GM18520 (cell line): ENCODE measurements around the gene MCF2L.

Experiments
- ATAC-seq: cut with Tn5 transposase; IDR thresholded peaks from one replicate; pipeline ENCODE4 v1.9.1; 2021; ENCODE audit not compliant: unreplicated experiment

Gene MCF2L

GRCh38 chr13:112997188-112998130 lies 28.4 kb downstream of the MCF2L start:
- ATAC-seq: no peak

DNA sequence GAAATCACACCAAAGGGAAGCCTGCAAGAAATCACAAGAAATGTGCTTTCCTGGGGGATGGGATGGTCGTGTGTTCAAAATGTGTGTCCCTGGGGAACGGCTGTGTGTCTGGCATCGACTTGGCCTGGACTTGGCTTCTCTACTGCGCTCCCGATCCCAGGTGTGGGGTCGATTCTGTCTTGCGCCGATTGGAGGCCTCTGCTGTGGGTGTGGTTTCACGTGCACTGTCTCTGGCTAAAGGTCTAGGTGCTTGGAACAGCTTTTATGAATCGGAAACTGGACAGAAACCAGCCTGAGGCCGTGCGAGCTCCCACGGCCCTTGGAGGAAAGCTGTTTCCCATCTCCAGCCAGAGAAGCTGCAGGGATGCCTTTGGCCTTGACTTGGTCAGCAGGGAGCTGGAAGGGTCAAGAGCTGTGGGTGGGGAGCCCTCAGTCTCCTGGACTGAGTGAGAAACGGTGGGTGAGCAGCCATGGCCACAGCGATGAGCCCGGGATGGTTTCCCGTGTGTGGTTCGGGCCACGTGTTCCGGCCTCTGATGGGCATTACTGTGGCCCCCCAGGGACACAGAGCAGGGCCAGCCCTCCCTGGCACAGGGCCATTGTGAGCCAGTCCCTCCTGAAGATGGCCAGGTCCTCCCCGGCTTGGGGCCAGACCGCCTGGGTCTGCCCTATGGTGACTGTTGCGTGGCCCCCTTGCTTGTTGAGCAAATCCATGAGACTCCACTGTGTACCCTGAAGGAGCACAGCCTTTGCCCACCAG lies 29.7 kb downstream of the MCF2L start:
- ATAC-seq: no peak

- no peak for ATAC-seq
These were observed 30.6 kb downstream of the MCF2L start for GRCh38 chr13:112999414-113000177.

- no peak for ATAC-seq
These were observed 31.6 kb downstream of the MCF2L start for GRCh38 chr13:113000575-113000974.

- no peak for ATAC-seq
These were observed 32.5 kb downstream of the MCF2L start for GRCh38 chr13:113001241-113002140.

GRCh38 chr13:113002206-113002912 lies 33.3 kb downstream of the MCF2L start:
- no peak for ATAC-seq

DNA sequence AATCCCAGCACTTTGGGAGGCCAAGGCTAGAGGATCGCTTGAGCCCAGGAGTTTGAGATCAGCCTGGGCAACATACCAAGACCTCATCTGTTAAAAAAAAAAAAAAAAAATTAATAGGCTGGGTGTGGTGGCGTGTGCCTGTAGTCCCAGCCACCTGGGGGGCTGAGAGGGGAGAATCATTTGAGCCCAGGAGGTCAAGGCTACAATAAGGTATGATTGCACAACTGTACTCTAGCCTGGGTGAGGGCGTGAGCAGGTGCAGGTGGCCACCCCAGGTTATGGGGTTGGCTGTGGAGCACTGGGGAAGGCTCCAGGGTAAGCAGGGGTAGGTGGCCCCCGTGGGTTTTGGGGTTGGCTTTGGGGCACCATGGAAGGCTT lies 33.9 kb downstream of the MCF2L start:
- ATAC-seq: no peak

- ATAC-seq: no peak
These were observed 35.1 kb downstream of the MCF2L start for GRCh38 chr13:113004126-113004525.

DNA sequence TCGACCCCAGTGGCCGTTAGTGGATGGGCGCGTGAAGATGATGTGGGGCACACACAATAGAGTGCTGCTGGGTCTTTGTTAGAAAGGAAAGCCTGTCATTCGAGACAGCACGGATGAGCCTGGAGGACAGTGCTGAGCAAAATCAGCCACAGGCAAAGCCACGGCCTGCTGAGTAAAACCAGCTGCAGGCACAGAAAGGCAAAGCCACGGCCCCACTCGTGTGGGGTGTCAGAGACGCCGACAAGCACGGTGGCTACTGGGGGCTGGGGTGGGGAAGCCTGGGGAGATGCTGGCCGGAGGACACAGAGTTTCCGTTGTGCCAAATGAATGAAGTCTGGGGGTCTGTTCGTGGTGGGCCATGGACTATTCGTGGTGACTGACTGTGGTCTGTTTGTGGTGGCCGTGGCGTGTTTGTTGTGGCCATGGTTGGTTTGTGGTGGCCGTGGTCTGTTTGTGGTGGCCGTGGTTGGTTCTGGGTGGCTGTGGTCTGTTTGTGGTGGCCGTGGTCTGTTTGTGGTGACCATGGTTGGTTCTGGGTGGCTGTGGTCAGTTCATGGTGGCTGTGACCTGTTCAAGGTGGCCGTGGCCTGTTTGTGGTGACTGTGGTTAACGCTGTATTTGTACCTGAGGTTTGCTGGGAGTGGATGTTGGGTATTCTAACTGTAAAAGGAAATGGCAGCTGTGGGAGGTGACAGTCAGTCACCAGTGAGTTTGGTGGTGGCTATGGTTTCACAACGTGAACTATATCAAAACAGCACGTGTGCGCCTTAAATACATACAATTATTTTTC lies 36.3 kb downstream of the MCF2L start:
- no peak for ATAC-seq

DNA sequence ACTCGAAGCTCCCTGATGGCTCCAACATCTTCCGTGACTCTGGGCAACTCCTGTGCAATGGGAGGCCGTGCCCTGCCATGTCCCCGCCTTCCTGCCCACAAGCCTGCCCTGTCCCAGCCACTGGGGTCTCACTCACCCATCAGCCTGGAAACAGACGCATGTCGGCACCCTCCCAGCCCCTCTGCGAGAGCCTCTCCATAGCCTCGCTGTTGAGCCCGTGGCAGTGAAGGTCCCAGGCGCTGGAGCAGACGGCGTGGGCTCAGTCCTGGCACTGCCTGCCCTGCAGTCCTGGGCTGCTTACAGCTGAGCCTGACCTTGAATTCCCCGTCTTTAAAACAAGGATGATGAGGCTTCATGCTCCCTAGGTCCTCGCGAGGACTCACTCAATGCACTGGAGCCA lies 37.0 kb downstream of the MCF2L start:
- ATAC-seq: no peak

- no peak for ATAC-seq
These were observed 37.6 kb downstream of the MCF2L start for GRCh38 chr13:113006660-113007059.

DNA sequence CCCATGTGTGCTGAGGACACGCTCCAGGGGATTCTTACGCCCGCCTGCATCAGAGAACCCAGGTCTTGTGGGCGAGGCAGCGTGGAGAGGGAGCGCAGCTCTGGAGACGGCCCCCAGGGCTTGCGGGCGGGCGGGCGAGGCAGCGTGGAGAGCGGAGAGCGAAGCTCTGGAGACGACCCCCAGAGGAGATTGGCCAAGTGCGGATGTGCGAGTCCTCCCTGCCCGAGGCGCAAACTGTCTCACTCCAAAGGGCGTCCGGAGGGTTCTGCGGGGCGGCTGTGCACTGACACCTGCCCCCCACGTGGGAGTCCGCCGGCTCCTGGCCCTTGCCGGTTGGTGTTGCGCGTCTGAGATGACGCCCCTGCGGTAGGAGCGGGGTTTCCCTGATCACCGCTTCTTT lies 39.8 kb downstream of the MCF2L start:
- no peak for ATAC-seq

DNA sequence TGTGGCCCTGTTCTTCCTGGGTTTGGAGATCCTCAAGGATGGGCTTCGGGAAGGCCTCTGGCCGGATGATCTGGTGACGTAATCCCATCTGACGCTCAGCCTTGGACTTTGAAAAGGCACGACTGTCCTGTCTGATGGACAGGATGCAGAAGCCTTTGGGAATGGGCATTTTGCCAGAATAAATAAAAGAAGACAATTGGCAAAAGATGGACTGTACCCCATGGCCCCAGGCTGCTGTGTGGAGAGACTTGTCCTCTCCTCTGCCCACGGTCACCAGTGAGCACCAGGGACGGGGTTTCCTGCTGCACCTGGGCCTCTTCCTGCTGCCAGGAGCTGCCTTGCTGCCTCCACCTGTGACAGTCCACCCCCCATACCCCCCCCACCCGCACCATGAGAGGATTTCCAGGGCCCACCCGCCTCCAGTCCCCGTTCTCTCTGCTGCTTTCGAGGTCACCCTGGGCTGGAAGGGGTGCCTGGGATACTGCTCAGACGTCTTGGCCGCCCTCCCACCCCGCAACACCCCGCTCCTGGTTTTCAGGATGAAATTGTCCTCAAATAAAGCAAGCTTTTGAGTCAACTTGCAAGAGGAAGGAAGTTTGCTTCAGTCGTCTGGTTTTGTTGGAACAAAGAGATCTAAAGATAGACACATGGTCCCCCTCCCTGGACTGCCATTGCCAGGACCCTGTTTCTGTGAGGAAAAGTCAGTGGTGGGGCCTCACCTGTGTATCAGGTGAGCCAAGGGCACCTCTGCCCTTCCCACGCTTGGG lies 40.9 kb downstream of the MCF2L start:
- ATAC-seq: no peak

DNA sequence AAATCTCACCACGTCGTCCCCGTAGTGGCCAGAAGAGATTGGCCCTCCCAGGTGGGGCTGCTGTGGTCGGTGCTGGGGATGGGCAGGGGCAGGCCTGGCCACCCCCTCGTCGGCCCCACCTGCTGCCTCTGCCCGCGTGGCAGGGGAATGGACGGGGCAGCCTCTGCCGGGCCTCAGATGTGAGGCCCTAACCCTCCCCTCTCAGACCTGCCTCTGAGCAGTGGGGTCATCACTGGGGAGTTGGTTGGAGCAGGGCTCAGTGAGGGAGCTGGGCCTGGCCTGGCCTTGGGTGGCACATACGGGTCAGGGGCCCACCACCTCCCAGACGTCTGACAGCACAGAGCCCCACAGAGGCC lies 41.5 kb downstream of the MCF2L start:
- no peak for ATAC-seq

DNA sequence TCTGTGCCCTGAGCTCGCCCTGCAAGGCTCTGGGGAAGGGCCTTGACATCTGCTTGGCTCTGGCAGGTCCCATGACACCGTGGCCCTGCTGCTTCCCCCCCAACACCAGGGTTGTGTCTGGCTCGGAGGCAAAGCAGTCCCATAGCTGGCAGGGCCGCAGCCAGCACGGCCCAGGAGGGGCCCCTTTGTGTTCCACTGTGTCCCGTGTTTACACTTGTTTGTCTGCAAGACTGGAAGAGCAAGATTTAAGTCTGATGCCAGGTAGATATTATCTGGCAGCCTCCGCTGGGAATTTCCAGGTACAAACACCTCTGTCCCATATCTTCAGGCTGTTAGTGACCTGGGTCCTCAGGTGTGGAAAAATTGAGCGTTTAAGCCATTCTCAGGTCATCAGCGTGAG lies 44.3 kb downstream of the MCF2L start:
- no peak for ATAC-seq

- no peak for ATAC-seq
These were observed 45.1 kb downstream of the MCF2L start for GRCh38 chr13:113013878-113014751.
